ENCODE results near the gene DLX3. TPM values are rescaled to one million over a fixed set of nuclear protein-coding genes. Genes with fewer than 3 reads are reported as not detected.

DLX3 gene
- total and polyA plus RNA-seq, 12 donors: 0.03 to 0.23 (median 0.11) TPM; not detected in 9

DNA sequence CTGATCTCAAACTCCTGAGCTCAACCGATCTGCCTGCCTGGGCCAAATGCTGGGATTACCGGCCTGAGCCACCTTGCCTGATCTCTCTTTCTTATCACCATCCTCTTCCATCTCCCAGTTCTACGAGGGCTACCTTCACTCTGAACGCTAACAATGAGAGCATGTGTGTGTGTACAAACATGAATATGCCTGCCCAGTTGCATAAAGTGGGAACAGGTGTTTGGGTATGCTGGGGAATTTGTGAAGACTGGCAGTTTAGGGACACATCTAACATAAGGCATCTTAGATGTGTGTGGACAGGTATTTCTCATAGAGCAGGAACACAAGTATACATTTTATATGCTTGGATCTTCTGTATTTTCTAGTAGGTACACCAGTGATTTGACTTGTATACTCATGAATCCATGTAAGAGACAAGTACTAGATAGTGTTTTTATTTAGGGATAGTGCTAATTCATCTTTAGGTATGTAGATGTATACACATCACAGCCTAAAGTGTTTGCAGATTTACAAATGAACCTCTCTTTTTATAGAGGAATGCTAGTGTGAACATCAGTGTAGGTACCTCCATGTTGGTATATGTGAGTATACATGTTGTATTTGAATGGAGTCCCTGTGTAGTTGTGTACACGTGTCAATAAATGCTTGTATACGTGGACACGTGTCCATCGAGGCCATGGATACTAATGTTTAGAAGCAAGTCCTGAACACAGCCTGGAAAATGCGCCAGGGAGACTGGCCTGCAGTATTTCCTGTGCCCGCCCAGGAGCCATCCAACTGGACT is 27.2 kb downstream of the DLX3 start:
- intact Hi-C loops (cut with DNase I): no loop called here
- no peak for DNase-seq
- 14 to 15% methylated on average over 10 of the region's 10 CpGs for WGBS, 2 donors
- ATAC-seq: no peak
- H3K27me3 ChIP-seq: peaks cover 60 to 100% (median 100%) of the 10 kb centered on the region in 7 donors
- peaks cover 18 to 57% (median 38%) of the 10 kb centered on the region in 9 donors for H3K4me1 ChIP-seq
- H3K36me3 ChIP-seq: no peaks in the 10 kb centered on the region
- H3K27ac ChIP-seq: no peak overlapping the region
- peak overlapping the region in 9 of 10 donors; percentile 22 to 58 (median 46) for H3K4me3 ChIP-seq
- H3K9me3 ChIP-seq: no peaks in the 10 kb centered on the region
- TF ChIP-seq, protein P1, sequence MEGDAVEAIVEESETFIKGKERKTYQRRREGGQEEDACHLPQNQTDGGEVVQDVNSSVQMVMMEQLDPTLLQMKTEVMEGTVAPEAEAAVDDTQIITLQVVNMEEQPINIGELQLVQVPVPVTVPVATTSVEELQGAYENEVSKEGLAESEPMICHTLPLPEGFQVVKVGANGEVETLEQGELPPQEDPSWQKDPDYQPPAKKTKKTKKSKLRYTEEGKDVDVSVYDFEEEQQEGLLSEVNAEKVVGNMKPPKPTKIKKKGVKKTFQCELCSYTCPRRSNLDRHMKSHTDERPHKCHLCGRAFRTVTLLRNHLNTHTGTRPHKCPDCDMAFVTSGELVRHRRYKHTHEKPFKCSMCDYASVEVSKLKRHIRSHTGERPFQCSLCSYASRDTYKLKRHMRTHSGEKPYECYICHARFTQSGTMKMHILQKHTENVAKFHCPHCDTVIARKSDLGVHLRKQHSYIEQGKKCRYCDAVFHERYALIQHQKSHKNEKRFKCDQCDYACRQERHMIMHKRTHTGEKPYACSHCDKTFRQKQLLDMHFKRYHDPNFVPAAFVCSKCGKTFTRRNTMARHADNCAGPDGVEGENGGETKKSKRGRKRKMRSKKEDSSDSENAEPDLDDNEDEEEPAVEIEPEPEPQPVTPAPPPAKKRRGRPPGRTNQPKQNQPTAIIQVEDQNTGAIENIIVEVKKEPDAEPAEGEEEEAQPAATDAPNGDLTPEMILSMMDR (IDR thresholded peaks at IDR 0.05): no peak

DNA sequence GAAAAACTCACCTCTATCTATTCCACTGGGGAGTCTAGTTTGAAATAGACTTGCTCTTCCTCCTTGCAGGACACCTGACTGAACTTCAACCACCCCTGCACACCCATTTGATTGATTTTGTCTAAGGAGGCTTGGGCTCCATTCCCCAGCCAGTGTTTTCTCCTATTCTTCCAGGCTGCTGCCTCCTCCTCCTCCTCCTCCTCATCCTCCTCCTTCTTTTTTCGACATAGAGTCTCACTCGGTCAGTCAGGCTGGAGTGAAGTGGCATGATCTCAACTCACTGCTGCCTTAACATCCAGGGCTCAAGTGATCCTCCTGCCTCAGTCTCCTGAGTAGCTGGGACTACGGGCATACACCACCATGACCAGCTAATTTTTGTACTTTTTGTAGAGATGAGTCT is 27.8 kb downstream of the DLX3 start:
- no peaks in the 10 kb centered on the region for H3K9me3 ChIP-seq
- 21 to 26% methylated on average over 3 of the region's 3 CpGs for WGBS, 2 donors
- H3K4me1 ChIP-seq: peaks cover 16 to 51% (median 36%) of the 10 kb centered on the region in 9 donors
- no peaks in the 10 kb centered on the region for H3K36me3 ChIP-seq
- ATAC-seq (no peak), DNase-seq (no peak)
- H3K27me3 ChIP-seq: peaks cover 54 to 100% (median 100%) of the 10 kb centered on the region in 7 donors
- no peak overlapping the region for H3K27ac ChIP-seq
- intact Hi-C loops (cut with DNase I): no loop called here
- no peak overlapping the region for H3K4me3 ChIP-seq
- TF ChIP-seq, protein P1 (IDR thresholded peaks at IDR 0.05): no peak

GRCh38 chr17:49966767-49967166 is 28.3 kb downstream of the DLX3 start:
- Histone ChIP-seq H3K27ac (no peak overlapping the region), H3K27me3 (peaks cover 50 to 100% (median 100%) of the 10 kb centered on the region in 7 donors), H3K4me3 (no peak overlapping the region), H3K9me3 (no peaks in the 10 kb centered on the region), H3K36me3 (no peaks in the 10 kb centered on the region), H3K4me1 (peaks cover 11 to 46% (median 31%) of the 10 kb centered on the region in 9 donors)
- DNase-seq (no peak), ATAC-seq (no peak)
- intact Hi-C loops (cut with DNase I): no loop called here
- TF ChIP-seq, protein P1 (IDR thresholded peaks at IDR 0.05): no peak
- 27 to 35% methylated on average over 3 of the region's 3 CpGs for WGBS, 2 donors

DNA sequence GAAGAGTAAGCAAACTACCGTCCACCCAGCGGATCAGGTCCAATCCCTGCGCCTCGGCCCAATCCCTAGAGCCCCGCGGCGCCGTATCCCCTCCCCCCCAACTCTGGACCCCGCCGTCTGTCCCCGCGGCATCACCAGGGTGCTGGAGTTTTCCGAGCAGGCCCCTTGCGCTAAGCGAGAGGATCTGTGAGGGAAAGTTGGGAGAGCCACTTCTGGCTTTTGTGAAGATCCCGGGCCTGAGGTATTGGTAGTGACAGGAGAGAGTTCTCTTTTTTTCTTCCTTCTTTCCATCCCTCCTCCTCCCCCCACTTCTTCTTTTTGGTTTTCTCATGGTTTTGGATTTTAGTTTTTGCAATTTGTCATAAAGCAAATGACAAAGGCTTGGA is 29.5 kb downstream of the DLX3 start:
- no peaks in the 10 kb centered on the region for H3K36me3 ChIP-seq
- no peak for ATAC-seq
- 2 to 7% methylated on average over 16 of the region's 16 CpGs for WGBS, 2 donors
- intact Hi-C loops (cut with DNase I): no loop called here
- TF ChIP-seq, protein P1 (IDR thresholded peaks at IDR 0.05): no peak
- DNase-seq: no peak
- H3K27me3 ChIP-seq: peaks cover 42 to 100% (median 99%) of the 10 kb centered on the region in 7 donors
- no peaks in the 10 kb centered on the region for H3K9me3 ChIP-seq
- H3K4me3 ChIP-seq: no peak overlapping the region
- H3K27ac ChIP-seq: no peak overlapping the region
- peaks cover 10 to 42% (median 31%) of the 10 kb centered on the region in 9 donors for H3K4me1 ChIP-seq

All from heart right ventricle (tissue), 16 donors.